HCT116 (cell line): Measurements from ENCODE around the gene NACC2. TPM values are rescaled to one million over a fixed set of nuclear protein-coding genes. Genes with fewer than 3 reads are reported as not detected.

Experiments
- ATAC-seq: fragments of 200-7000 bp; cut with Tn5 transposase; 2 replicates; pipeline ENCODE4 v1.9.1; 2020; ENCODE audit warnings: mild to moderate bottlenecking, moderate library complexity
- BruUV-seq: library from RNA; stranded (reverse); fragments of 400-500 nt; replicated peaks from 2 replicates; lab custom pipeline; 2021; lab: Mats Ljungman, UMichigan
- CTCF ChIA-PET: fragments of 300-600 bp; sonication (Branson Sonifier 250); formaldehyde crosslinking; loops from one replicate; lab custom pipeline; 2021; ENCODE audit warnings: antibody characterized with exemption; lab: Charles Lee
- POLR2A ChIA-PET: fragments of 300-600, 350-600 bp; sonication (Branson Sonifier 250); formaldehyde crosslinking; loops from one replicate; lab custom pipeline; 2021; ENCODE audit warnings: antibody characterized with exemption; lab: Charles Lee
- RAD21 ChIA-PET, 2 experiments: fragments of 300-600 bp; sonication (Branson Sonifier 250); formaldehyde crosslinking; loops; one replicate each; lab custom pipeline; 2023; ENCODE audit warnings: low total read pairs in 2 of 2; ENCODE audit not compliant: uncharacterized antibody in 2 of 2, unreplicated experiment in 2 of 2, low non-redundant PET in 1 of 2; lab: Charles Lee
- DNase-seq: peaks from one replicate; pipeline ENCODE4 v3.0.0-alpha.2; 2010; ENCODE audit warnings: low read depth, low spot score
- H2AFZ ChIP-seq: fragments of 200-600 bp; shearing (Covaris generic), sonication (generic); 2 replicates; pipeline ENCODE4 v1.6.1; 2017; ENCODE audit warnings: low read depth, mixed run types, mixed read lengths, antibody characterized with exemption, low read length; ENCODE audit not compliant: poor library complexity, severe bottlenecking
- H3K27ac ChIP-seq: 2 replicates; pipeline ENCODE4 v1.5.1; 2012; ENCODE audit warnings: low read depth, low read length
- H3K27me3 ChIP-seq: fragments of 200-600 bp; sonication (generic); 2 replicates; pipeline ENCODE4 v1.6.1; 2016; ENCODE audit warnings: mixed run types, low read length, mixed read lengths; ENCODE audit not compliant: insufficient read depth
- H3K36me3 ChIP-seq, 2 experiments: fragments of 200-500 bp in 1 of 2; fragments of 200-600 bp in 1 of 2; sonication (Bioruptor generic) in 1 of 2; sonication (generic) in 1 of 2; 2 replicates each; pipeline versions ENCODE4 v1.5.1 to v1.6.1; 2014 to 2016; ENCODE audit warnings: low read length in 2 of 2, inconsistent platforms in 1 of 2, mixed read lengths in 1 of 2, mixed run types in 1 of 2; ENCODE audit not compliant: insufficient read depth in 2 of 2, control insufficient read depth in 1 of 2
- H3K4me1 ChIP-seq, 2 experiments: fragments of 200-600 bp in 1 of 2; sonication (generic) in 1 of 2; 2 replicates each; pipeline versions ENCODE4 v1.5.1 to v1.6.1; 2012 to 2017; ENCODE audit warnings: low read length in 2 of 2, inconsistent platforms in 1 of 2, mild to moderate bottlenecking in 1 of 2, mixed read lengths in 1 of 2, mixed run types in 1 of 2, moderate library complexity in 1 of 2; ENCODE audit not compliant: insufficient read depth in 2 of 2, control insufficient read depth in 1 of 2
- H3K4me2 ChIP-seq: fragments of 200-600 bp; sonication (generic); 2 replicates; pipeline ENCODE4 v1.6.1; 2017; ENCODE audit warnings: mixed run types, low read length, mixed read lengths
- H3K4me3 ChIP-seq, 2 experiments: fragments of 200-600 bp in 1 of 2; sonication (generic) in 1 of 2; replicated peaks in 1 of 2; 2 replicates each; pipeline ENCODE4 v1.5.1; 2011 to 2016; ENCODE audit warnings: low read length in 2 of 2, control low read depth in 1 of 2, low read depth in 1 of 2, mild to moderate bottlenecking in 1 of 2, mixed read lengths in 1 of 2, mixed run types in 1 of 2
- H3K79me2 ChIP-seq: fragments of 200-600 bp; sonication (generic); 2 replicates; pipeline ENCODE4 v1.6.1; 2017; ENCODE audit warnings: mild to moderate bottlenecking, mixed run types, low read length, moderate library complexity, mixed read lengths; ENCODE audit not compliant: insufficient read depth
- H3K9ac ChIP-seq: fragments of 200-600 bp; sonication (generic); 2 replicates; pipeline ENCODE4 v1.6.1; 2016; ENCODE audit warnings: low read length, mixed read lengths
- H3K9me2 ChIP-seq: fragments of 200-600 bp; sonication (generic), shearing (Covaris generic); 2 replicates; pipeline ENCODE4 v1.6.1; 2017; ENCODE audit warnings: mixed run types, mild to moderate bottlenecking, moderate library complexity; ENCODE audit not compliant: insufficient read depth
- H3K9me3 ChIP-seq, 2 experiments: fragments of 200-500 bp in 1 of 2; fragments of 200-600 bp in 1 of 2; sonication (Bioruptor generic) in 1 of 2; sonication (generic) in 1 of 2; 2 replicates each; pipeline ENCODE4 v1.6.1; 2014 to 2017; ENCODE audit warnings: low read length in 2 of 2, mixed read lengths in 2 of 2, inconsistent platforms in 1 of 2, low read depth in 1 of 2, mild to moderate bottlenecking in 1 of 2, mixed run types in 1 of 2, moderate library complexity in 1 of 2; ENCODE audit not compliant: control insufficient read depth in 1 of 2, insufficient read depth in 1 of 2
- H4K20me1 ChIP-seq: fragments of 200-600 bp; sonication (generic), shearing (Covaris generic); 2 replicates; pipeline ENCODE4 v1.6.1; 2017; ENCODE audit warnings: mixed run types, mild to moderate bottlenecking, moderate library complexity; ENCODE audit not compliant: insufficient read depth
- CEBPB ChIP-seq: IDR thresholded peaks from 2 replicates; pipeline ENCODE4 v1.6.1; 2012; ENCODE audit warnings: low read depth
- ELF1 ChIP-seq: IDR thresholded peaks from 2 replicates; pipeline ENCODE4 v1.6.1; 2012; ENCODE audit warnings: low read depth, borderline replicate concordance
- EZH2phosphoT487 ChIP-seq: fragments of 200-600 bp; IDR thresholded peaks from 2 replicates; pipeline ENCODE4 v1.6.1; 2018; ENCODE audit warnings: antibody characterized with exemption, borderline replicate concordance
- JUND ChIP-seq: IDR thresholded peaks from 2 replicates; pipeline ENCODE4 v1.6.1; 2012
- MAX ChIP-seq: IDR thresholded peaks from 2 replicates; pipeline ENCODE4 v1.6.1; 2012
- POLR2A ChIP-seq: IDR thresholded peaks from 2 replicates; pipeline ENCODE4 v1.7.0; 2011; ENCODE audit warnings: borderline replicate concordance; ENCODE audit not compliant: insufficient read depth, insufficient read length; ENCODE audit errors: extremely low read depth
- REST ChIP-seq: IDR thresholded peaks from 2 replicates; pipeline ENCODE4 v1.6.1; 2012; ENCODE audit warnings: low read depth
- SIN3A ChIP-seq: IDR thresholded peaks from 2 replicates; pipeline ENCODE4 v1.6.1; 2012; ENCODE audit warnings: low read depth
- SP1 ChIP-seq: IDR thresholded peaks from 2 replicates; pipeline ENCODE4 v1.6.1; 2012; ENCODE audit warnings: low read depth
- SRF ChIP-seq: IDR thresholded peaks from 2 replicates; pipeline ENCODE4 v1.6.1; 2012; ENCODE audit warnings: low read depth
- YY1 ChIP-seq: IDR thresholded peaks from 2 replicates; pipeline ENCODE4 v1.6.1; 2011; ENCODE audit warnings: low read length, low read depth, moderate library complexity, mild to moderate bottlenecking; ENCODE audit not compliant: insufficient replicate concordance; ENCODE audit errors: extremely low read depth
- intact Hi-C: fragments of 100-400 bp; cut with micrococcal nuclease; formaldehyde crosslinking; loops from 2 replicates; pipeline ENCODE4 v1.10.0; 2022
- total RNA-seq: library from RNA; stranded (reverse); gene quantifications from one replicate; pipeline ENCODE4 v1.2.1, GENCODE V29; 2021; ENCODE audit not compliant: unreplicated experiment
- TF ChIP-seq, protein P1 (sequence below): IDR thresholded peaks from 2 replicates; pipeline ENCODE4 v1.6.1; 2012

The NACC2 gene
- total RNA-seq, 1 experiment from 2014 or later: 27.8 TPM

- H3K9me2 ChIP-seq: no peaks in the 10 kb centered on the region
- no peaks in the 10 kb centered on the region for H4K20me1 ChIP-seq
- H3K4me3 ChIP-seq: no peak overlapping the region
- no peak overlapping the region for H3K4me2 ChIP-seq
- H3K27ac ChIP-seq: no peak overlapping the region; the same call in 1 of the 2 replicates
- no peak overlapping the region for H2AFZ ChIP-seq
- intact Hi-C loops: no loop called here
- H3K4me1 ChIP-seq: peaks cover 12 to 32% of the 10 kb centered on the region in 2 experiments
- DNase-seq: no peak
- no TSS peak for BruUV-seq
- RAD21 ChIA-PET: no interaction called here
- H3K79me2 ChIP-seq: no peaks in the 10 kb centered on the region
- no peak for TF ChIP-seq SRF
- TF ChIP-seq JUND: no peak
- TF ChIP-seq YY1: no peak
- no peak for TF ChIP-seq REST
- no peak for TF ChIP-seq SP1
- no peak for TF ChIP-seq CEBPB
- TF ChIP-seq MAX: no peak
- TF ChIP-seq, protein P1, sequence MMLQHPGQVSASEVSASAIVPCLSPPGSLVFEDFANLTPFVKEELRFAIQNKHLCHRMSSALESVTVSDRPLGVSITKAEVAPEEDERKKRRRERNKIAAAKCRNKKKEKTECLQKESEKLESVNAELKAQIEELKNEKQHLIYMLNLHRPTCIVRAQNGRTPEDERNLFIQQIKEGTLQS: no peak
- no peak for TF ChIP-seq ELF1
- TF ChIP-seq EZH2phosphoT487: no peak
- TF ChIP-seq POLR2A: no peak
- TF ChIP-seq SIN3A: no peak
- no peaks in the 10 kb centered on the region for H3K27me3 ChIP-seq
- H3K9me3 ChIP-seq: no peaks in the 10 kb centered on the region
- POLR2A ChIA-PET: no interaction called here
- H3K36me3 ChIP-seq: no peaks in the 10 kb centered on the region
- CTCF ChIA-PET: no interaction called here
- no peak for ATAC-seq
- no peak overlapping the region for H3K9ac ChIP-seq
These were observed 100.4 kb downstream of the NACC2 start for GRCh38 chr9:135994501-135995192.
